GM12801 (cell line): ENCODE data around the gene UXS1.

ENCODE experiments used
- CTCF ChIP-seq: IDR thresholded peaks from one replicate; pipeline ENCODE4 v1.5.1; 2011; ENCODE audit warnings: control low read depth; ENCODE audit not compliant: insufficient read length; ENCODE audit errors: extremely low read depth

The UXS1 gene

GRCh38 chr2:106129592-106129991 lies 64.5 kb downstream of the UXS1 start:
- TF ChIP-seq CTCF: no peak

- TF ChIP-seq CTCF: no peak
Observed at GRCh38 chr2:106129150-106129549, 65.0 kb downstream of the UXS1 start.

GRCh38 chr2:106127776-106128268 lies 66.3 kb downstream of the UXS1 start:
- TF ChIP-seq CTCF: no peak

GRCh38 chr2:106127282-106127771 lies 66.8 kb downstream of the UXS1 start:
- no peak for TF ChIP-seq CTCF

GRCh38 chr2:106126705-106127281 lies 67.3 kb downstream of the UXS1 start:
- TF ChIP-seq CTCF: no peak

GRCh38 chr2:106126295-106126694 lies 67.8 kb downstream of the UXS1 start:
- no peak for TF ChIP-seq CTCF

GRCh38 chr2:106124905-106125549 lies 69.1 kb downstream of the UXS1 start:
- no peak for TF ChIP-seq CTCF
